Measurements from ENCODE around the gene XPOT.

The XPOT gene

GRCh38 chr12:64451687-64452558 lies 47.7 kb downstream of the XPOT start, which contains the start of gene TBK1:
Gene TBK1, plus strand, starts transcription at chr12:64452120. Its CDS starts 3,751 bp downstream, at chr12:64455871.
- Histone ChIP-seq H3K4me3 (ENCODE audit: low read depth, low read length, poor library complexity, severe bottlenecking) (peak within 1 kb of the TSS; percentile 88), H3K27me3 (ENCODE audit: insufficient read depth, low read length) (no peaks in the 10 kb centered on the region), H3K79me2 (ENCODE audit: insufficient read depth, low read length) (peaks cover 45% of the 10 kb centered on the region), H3K9me3 (ENCODE audit: low read length) (no peaks in the 10 kb centered on the region), H3K27ac (ENCODE audit: low read depth, low read length, poor library complexity, severe bottlenecking) (peak within 1 kb of the TSS; percentile 59), H3F3A (ENCODE audit: insufficient read depth, low read length) (no peaks in the 10 kb centered on the region), H3K36me3 (ENCODE audit: insufficient read depth, low read length) (peaks cover 20% of the 10 kb centered on the region), H2AFZ (ENCODE audit: low read length) (no peak within 1 kb of the TSS; the same call in 1 of the 2 replicates), H3K9me2 (ENCODE audit: low read depth, low read length) (no peaks in the 10 kb centered on the region), H3K4me2 (ENCODE audit: low read length) (peak within 1 kb of the TSS; percentile 76), H3K9ac (ENCODE audit: low read length) (peak within 1 kb of the TSS; percentile 96), H4K20me1 (ENCODE audit: insufficient read depth, low read length) (no peaks in the 10 kb centered on the region), H3K4me1 (ENCODE audit: insufficient read depth, low read length, severe bottlenecking) (peaks cover 39% of the 10 kb centered on the region)
- no peak for TF ChIP-seq EZH2 (IDR thresholded peaks at IDR 0.05; ENCODE audit: borderline replicate concordance, low read length)
- no peak for TF ChIP-seq CTCF (IDR thresholded peaks at IDR 0.05; ENCODE audit: low read length)

GRCh38 chr12:64452559-64453329 lies 48.6 kb downstream of the XPOT start:
- Histone ChIP-seq H3K27ac (ENCODE audit: low read depth, low read length, poor library complexity, severe bottlenecking) (peak overlapping the region; percentile 44), H3K4me1 (ENCODE audit: insufficient read depth, low read length, severe bottlenecking) (peaks cover 46% of the 10 kb centered on the region), H3K9me3 (ENCODE audit: low read length) (no peaks in the 10 kb centered on the region), H4K20me1 (ENCODE audit: insufficient read depth, low read length) (no peaks in the 10 kb centered on the region), H3K4me2 (ENCODE audit: low read length) (peak overlapping the region; percentile 76), H3K79me2 (ENCODE audit: insufficient read depth, low read length) (peaks cover 53% of the 10 kb centered on the region), H2AFZ (ENCODE audit: low read length) (no peak overlapping the region), H3K9me2 (ENCODE audit: low read depth, low read length) (no peaks in the 10 kb centered on the region), H3K27me3 (ENCODE audit: insufficient read depth, low read length) (no peaks in the 10 kb centered on the region), H3F3A (ENCODE audit: insufficient read depth, low read length) (no peaks in the 10 kb centered on the region), H3K36me3 (ENCODE audit: insufficient read depth, low read length) (peaks cover 20% of the 10 kb centered on the region), H3K9ac (ENCODE audit: low read length) (peak overlapping the region; percentile 96), H3K4me3 (ENCODE audit: low read depth, low read length, poor library complexity, severe bottlenecking) (peak overlapping the region; percentile 88)
- TF ChIP-seq EZH2 (IDR thresholded peaks at IDR 0.05; ENCODE audit: borderline replicate concordance, low read length) (no peak), CTCF (IDR thresholded peaks at IDR 0.05; ENCODE audit: low read length) (no peak)

- no peak overlapping the region for H2AFZ ChIP-seq (ENCODE audit: low read length)
- H3K79me2 ChIP-seq (ENCODE audit: insufficient read depth, low read length): peaks cover 74% of the 10 kb centered on the region
- H4K20me1 ChIP-seq (ENCODE audit: insufficient read depth, low read length): no peaks in the 10 kb centered on the region
- H3K9ac ChIP-seq (ENCODE audit: low read length): no peak overlapping the region
- no peak overlapping the region for H3K4me2 ChIP-seq (ENCODE audit: low read length)
- H3K27ac ChIP-seq (ENCODE audit: low read depth, low read length, poor library complexity, severe bottlenecking): no peak overlapping the region
- H3F3A ChIP-seq (ENCODE audit: insufficient read depth, low read length): no peaks in the 10 kb centered on the region
- no peaks in the 10 kb centered on the region for H3K27me3 ChIP-seq (ENCODE audit: insufficient read depth, low read length)
- TF ChIP-seq EZH2 (IDR thresholded peaks at IDR 0.05; ENCODE audit: borderline replicate concordance, low read length) (no peak), CTCF (IDR thresholded peaks at IDR 0.05; ENCODE audit: low read length) (no peak)
- H3K4me3 ChIP-seq (ENCODE audit: low read depth, low read length, poor library complexity, severe bottlenecking): no peak overlapping the region
- H3K4me1 ChIP-seq (ENCODE audit: insufficient read depth, low read length, severe bottlenecking): peaks cover 64% of the 10 kb centered on the region
- H3K9me3 ChIP-seq (ENCODE audit: low read length): no peaks in the 10 kb centered on the region
- H3K9me2 ChIP-seq (ENCODE audit: low read depth, low read length): no peaks in the 10 kb centered on the region
- H3K36me3 ChIP-seq (ENCODE audit: insufficient read depth, low read length): peaks cover 32% of the 10 kb centered on the region; the same call in 1 of the 2 replicates
Observed at GRCh38 chr12:64455506-64455905, 51.3 kb downstream of the XPOT start.

Data from OCI-LY1 (cell line).